HG03521 (cell line): ENCODE measurements around the gene DCLRE1C.
"Not testable (repeated sequence)": the region's sequence is repeated elsewhere in the genome, so short reads cannot be mapped to it uniquely, and the experiment has no call there.

Experiments used
- ATAC-seq: cut with Tn5 transposase; IDR thresholded peaks from one replicate; pipeline ENCODE4 v1.9.1; 2021; ENCODE audit warnings: mild to moderate bottlenecking, moderate library complexity; ENCODE audit not compliant: unreplicated experiment

The DCLRE1C gene

GRCh38 chr10:14891151-14891550 lies 62.7 kb downstream of the DCLRE1C start:
- no peak for ATAC-seq

GRCh38 chr10:14889318-14889717 lies 64.6 kb downstream of the DCLRE1C start:
- ATAC-seq: no peak

- ATAC-seq: no peak
Measured at GRCh38 chr10:14884082-14884481, 69.8 kb downstream of the DCLRE1C start.

- ATAC-seq: no peak
Measured at GRCh38 chr10:14880229-14880628, 73.7 kb downstream of the DCLRE1C start.

- ATAC-seq: no peak
Measured at GRCh38 chr10:14879928-14880193, 74.0 kb downstream of the DCLRE1C start.

- no peak for ATAC-seq
Measured at GRCh38 chr10:14879124-14879927, 74.6 kb downstream of the DCLRE1C start.

GRCh38 chr10:14878266-14879123 lies 75.4 kb downstream of the DCLRE1C start, which contains the start of gene SUV39H2:
Gene SUV39H2, plus strand, starts transcription at chr10:14878866. Its CDS starts 23 bp downstream, at chr10:14878889.
- ATAC-seq: peak; percentile 94

- no peak for ATAC-seq
Measured at GRCh38 chr10:14876764-14877163, 77.1 kb downstream of the DCLRE1C start.

- ATAC-seq: no peak
Measured at GRCh38 chr10:14875941-14876340, 78.0 kb downstream of the DCLRE1C start.

GRCh38 chr10:14873090-14873760 lies 80.7 kb downstream of the DCLRE1C start:
- ATAC-seq: no peak

- ATAC-seq: not testable (repeated sequence)
Measured at GRCh38 chr10:14864871-14865270, 89.0 kb downstream of the DCLRE1C start.

GRCh38 chr10:14864466-14864865 lies 89.4 kb downstream of the DCLRE1C start:
- ATAC-seq: not testable (repeated sequence)

- no peak for ATAC-seq
Measured at GRCh38 chr10:14860791-14861190, 93.1 kb downstream of the DCLRE1C start.

GRCh38 chr10:14859775-14860174 lies 94.1 kb downstream of the DCLRE1C start:
- no peak for ATAC-seq

GRCh38 chr10:14859043-14859442 lies 94.9 kb downstream of the DCLRE1C start:
- ATAC-seq: no peak

- no peak for ATAC-seq
Measured at GRCh38 chr10:14858338-14858960, 95.4 kb downstream of the DCLRE1C start.

GRCh38 chr10:14855453-14855852 lies 98.4 kb downstream of the DCLRE1C start:
- no peak for ATAC-seq

GRCh38 chr10:14852236-14852635 lies 101.7 kb downstream of the DCLRE1C start:
- no peak for ATAC-seq
